ENCODE results near the gene ENOX2.

Gene ENOX2

GRCh38 chrX:130861462-130861861 is 41.5 kb downstream of the ENOX2 start:
- H3K27me3 Mint-ChIP-seq = no peaks in the 10 kb centered on the region
- H3K9me3 Mint-ChIP-seq = no peaks in the 10 kb centered on the region
- H3K36me3 Mint-ChIP-seq = no peaks in the 10 kb centered on the region
- H3K4me3 Mint-ChIP-seq = no peak overlapping the region
- DNase-seq (ENCODE audit: low spot score in 2 of 2) (no peak), ATAC-seq (ENCODE audit: low read depth) (no peak)
- H3K27ac Mint-ChIP-seq = no peak overlapping the region
- H3K4me1 Mint-ChIP-seq = peaks cover 5% of the 10 kb centered on the region

DNA sequence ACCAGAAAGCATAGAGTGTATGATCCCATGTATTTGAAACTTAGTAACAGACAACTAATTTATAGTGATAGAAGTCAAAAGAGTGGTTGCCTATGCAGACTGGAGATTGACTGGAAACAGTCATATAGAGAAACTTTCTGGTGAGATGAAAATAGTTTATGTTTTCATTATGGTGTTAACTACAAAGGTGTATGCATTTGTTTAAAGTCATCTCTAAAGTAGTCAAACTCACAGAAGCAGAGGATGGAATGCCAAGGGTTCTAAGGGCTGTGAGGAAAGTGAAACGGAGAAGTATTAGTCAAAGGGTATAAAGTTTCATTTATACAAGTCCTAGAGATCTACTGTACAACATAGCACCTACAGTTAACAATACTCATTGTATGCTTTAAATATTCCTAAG is 45.8 kb downstream of the ENOX2 start:
- ATAC-seq (ENCODE audit: low read depth) = no peak

GRCh38 chrX:130851569-130851968 is 51.4 kb downstream of the ENOX2 start:
- ATAC-seq (ENCODE audit: low read depth) (no peak), DNase-seq (ENCODE audit: low spot score in 2 of 2) (no peak)
- peaks cover 11% of the 10 kb centered on the region for H3K4me1 Mint-ChIP-seq
- no peak overlapping the region for H3K27ac Mint-ChIP-seq
- no peaks in the 10 kb centered on the region for H3K27me3 Mint-ChIP-seq
- H3K36me3 Mint-ChIP-seq = peaks cover 6% of the 10 kb centered on the region
- no peaks in the 10 kb centered on the region for H3K9me3 Mint-ChIP-seq
- no peak overlapping the region for H3K4me3 Mint-ChIP-seq

More for the DNA sequence above, 45.8 kb downstream of the ENOX2 start:
- Mint-ChIP-seq H3K4me1 (no peaks in the 10 kb centered on the region), H3K4me3 (no peak overlapping the region), H3K27me3 (no peaks in the 10 kb centered on the region), H3K9me3 (no peaks in the 10 kb centered on the region), H3K27ac (no peak overlapping the region), H3K36me3 (peaks cover 6% of the 10 kb centered on the region)
- no peak for DNase-seq (ENCODE audit: low spot score in 2 of 2)

- ATAC-seq (ENCODE audit: low read depth) (no peak), DNase-seq (ENCODE audit: low spot score in 2 of 2) (no peak)
- Mint-ChIP-seq H3K27ac (no peak overlapping the region), H3K9me3 (no peaks in the 10 kb centered on the region), H3K36me3 (peaks cover 2% of the 10 kb centered on the region), H3K27me3 (no peaks in the 10 kb centered on the region), H3K4me1 (peaks cover 11% of the 10 kb centered on the region), H3K4me3 (peak overlapping the region; percentile 42)
Measured at GRCh38 chrX:130848763-130849162, 54.2 kb downstream of the ENOX2 start.

GRCh38 chrX:130846746-130847145 is 56.3 kb downstream of the ENOX2 start:
- no peak for ATAC-seq (ENCODE audit: low read depth)
- Mint-ChIP-seq H3K4me3 (no peak overlapping the region), H3K9me3 (no peaks in the 10 kb centered on the region), H3K4me1 (peaks cover 11% of the 10 kb centered on the region), H3K36me3 (peaks cover 2% of the 10 kb centered on the region), H3K27me3 (no peaks in the 10 kb centered on the region), H3K27ac (no peak overlapping the region)
- no peak for DNase-seq (ENCODE audit: low spot score in 2 of 2)

DNA sequence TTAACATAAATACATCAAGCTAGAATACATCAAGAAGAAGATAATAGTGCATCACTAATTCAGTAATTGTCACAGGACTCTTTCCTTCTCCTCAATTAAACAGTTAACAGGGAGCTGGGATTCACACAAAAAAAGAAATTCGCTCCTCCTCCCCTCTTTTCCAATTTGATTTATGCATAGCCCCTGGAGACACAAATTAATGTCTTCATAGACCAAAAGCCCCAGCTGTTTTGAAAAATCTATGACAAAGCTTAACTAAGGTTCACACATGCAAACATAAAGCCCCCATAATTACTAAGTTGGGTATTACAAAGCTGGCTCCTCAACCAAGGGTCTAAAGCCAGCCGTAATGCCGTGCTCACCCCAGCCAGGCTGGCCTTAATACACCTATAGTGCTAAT is 61.2 kb downstream of the ENOX2 start:
- Mint-ChIP-seq H3K27me3 (no peaks in the 10 kb centered on the region), H3K4me1 (no peaks in the 10 kb centered on the region), H3K27ac (no peak overlapping the region), H3K4me3 (no peak overlapping the region), H3K9me3 (no peaks in the 10 kb centered on the region), H3K36me3 (peaks cover 2% of the 10 kb centered on the region)
- no peak for ATAC-seq (ENCODE audit: low read depth)
- no peak for DNase-seq (ENCODE audit: low spot score in 2 of 2)

DNA sequence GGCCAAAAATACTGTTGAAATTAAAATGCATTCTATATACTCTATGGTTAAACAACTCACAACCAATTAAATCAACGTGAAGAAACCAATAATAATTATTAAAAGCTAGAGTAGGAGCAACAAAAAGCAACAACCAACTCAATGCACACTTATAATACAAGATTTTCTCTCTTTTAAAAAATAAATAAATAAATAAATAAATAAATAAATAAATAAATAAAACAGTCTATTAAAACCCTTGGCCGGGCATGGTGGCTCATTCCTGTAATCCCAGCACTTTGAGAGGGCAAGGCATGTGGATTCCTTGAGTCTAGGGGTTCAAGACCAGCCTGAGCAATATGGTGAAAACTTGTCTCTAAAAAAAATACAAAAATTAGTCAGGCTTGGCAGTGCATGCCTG is 62.7 kb downstream of the ENOX2 start:
- Mint-ChIP-seq H3K27ac (no peak overlapping the region), H3K4me1 (no peaks in the 10 kb centered on the region), H3K4me3 (no peak overlapping the region), H3K36me3 (peaks cover 2% of the 10 kb centered on the region), H3K9me3 (no peaks in the 10 kb centered on the region), H3K27me3 (no peaks in the 10 kb centered on the region)
- ATAC-seq (ENCODE audit: low read depth) (no peak), DNase-seq (ENCODE audit: low spot score in 2 of 2) (no peak)

GRCh38 chrX:130836447-130836846 is 66.6 kb downstream of the ENOX2 start:
- H3K4me1 Mint-ChIP-seq = peaks cover 17% of the 10 kb centered on the region
- H3K36me3 Mint-ChIP-seq = no peaks in the 10 kb centered on the region
- peak overlapping the region; percentile 63 for H3K27ac Mint-ChIP-seq
- ATAC-seq (ENCODE audit: low read depth) = peak; percentile 66
- no peak for DNase-seq (ENCODE audit: low spot score in 2 of 2)
- no peaks in the 10 kb centered on the region for H3K27me3 Mint-ChIP-seq
- H3K9me3 Mint-ChIP-seq = no peaks in the 10 kb centered on the region
- no peak overlapping the region for H3K4me3 Mint-ChIP-seq

- no peak overlapping the region for H3K4me3 Mint-ChIP-seq
- H3K36me3 Mint-ChIP-seq = no peaks in the 10 kb centered on the region
- ATAC-seq (ENCODE audit: low read depth) (no peak), DNase-seq (ENCODE audit: low spot score in 2 of 2) (no peak)
- H3K27me3 Mint-ChIP-seq = no peaks in the 10 kb centered on the region
- no peak overlapping the region for H3K27ac Mint-ChIP-seq
- no peaks in the 10 kb centered on the region for H3K9me3 Mint-ChIP-seq
- peaks cover 26% of the 10 kb centered on the region for H3K4me1 Mint-ChIP-seq
Measured at GRCh38 chrX:130834830-130835229, 68.2 kb downstream of the ENOX2 start.

- peak; percentile 35 for ATAC-seq (ENCODE audit: low read depth)
Measured at GRCh38 chrX:130834149-130834548, 68.9 kb downstream of the ENOX2 start.

DNA sequence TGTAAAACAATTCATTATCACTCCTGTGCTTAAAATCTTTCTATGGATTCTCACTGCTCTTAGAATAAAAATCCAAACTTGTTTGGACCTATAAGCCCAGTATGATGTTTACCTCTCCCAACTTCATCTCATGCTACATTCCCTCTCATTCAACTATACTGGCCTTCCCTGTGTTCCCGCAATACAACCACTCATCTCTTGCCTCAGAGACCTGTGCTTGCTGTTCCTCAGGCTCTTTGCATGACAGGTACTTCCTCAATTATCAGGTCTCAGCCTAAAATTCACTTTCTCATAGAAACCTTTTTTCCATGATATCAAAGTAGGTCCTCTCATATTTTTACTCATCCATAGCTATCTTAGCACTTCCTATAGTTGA is 71.7 kb downstream of the ENOX2 start:
- DNase-seq (ENCODE audit: low spot score in 2 of 2) (no peak), ATAC-seq (ENCODE audit: low read depth) (no peak)
- Mint-ChIP-seq H3K27me3 (no peaks in the 10 kb centered on the region), H3K36me3 (peaks cover 2% of the 10 kb centered on the region), H3K9me3 (no peaks in the 10 kb centered on the region), H3K4me3 (no peak overlapping the region), H3K27ac (peak overlapping the region; percentile 52), H3K4me1 (peaks cover 26% of the 10 kb centered on the region)

More at GRCh38 chrX:130834149-130834548, 68.9 kb downstream of the ENOX2 start:
- Mint-ChIP-seq H3K27ac (peak overlapping the region; percentile 71), H3K27me3 (no peaks in the 10 kb centered on the region), H3K4me1 (peaks cover 26% of the 10 kb centered on the region), H3K9me3 (no peaks in the 10 kb centered on the region), H3K36me3 (no peaks in the 10 kb centered on the region), H3K4me3 (peak overlapping the region; percentile 53)
- DNase-seq (ENCODE audit: low spot score in 2 of 2) = no peak

GRCh38 chrX:130830599-130831346 is 72.2 kb downstream of the ENOX2 start:
- Mint-ChIP-seq H3K27ac (peak overlapping the region; percentile 52), H3K4me1 (peaks cover 26% of the 10 kb centered on the region), H3K36me3 (peaks cover 2% of the 10 kb centered on the region), H3K9me3 (no peaks in the 10 kb centered on the region), H3K27me3 (no peaks in the 10 kb centered on the region), H3K4me3 (no peak overlapping the region)
- ATAC-seq (ENCODE audit: low read depth) (no peak), DNase-seq (ENCODE audit: low spot score in 2 of 2) (no peak)

GRCh38 chrX:130829526-130830515 is 73.2 kb downstream of the ENOX2 start:
- Mint-ChIP-seq H3K36me3 (peaks cover 2% of the 10 kb centered on the region), H3K4me1 (peaks cover 26% of the 10 kb centered on the region)
- DNase-seq (ENCODE audit: low spot score in 2 of 2) = no peak

DNA sequence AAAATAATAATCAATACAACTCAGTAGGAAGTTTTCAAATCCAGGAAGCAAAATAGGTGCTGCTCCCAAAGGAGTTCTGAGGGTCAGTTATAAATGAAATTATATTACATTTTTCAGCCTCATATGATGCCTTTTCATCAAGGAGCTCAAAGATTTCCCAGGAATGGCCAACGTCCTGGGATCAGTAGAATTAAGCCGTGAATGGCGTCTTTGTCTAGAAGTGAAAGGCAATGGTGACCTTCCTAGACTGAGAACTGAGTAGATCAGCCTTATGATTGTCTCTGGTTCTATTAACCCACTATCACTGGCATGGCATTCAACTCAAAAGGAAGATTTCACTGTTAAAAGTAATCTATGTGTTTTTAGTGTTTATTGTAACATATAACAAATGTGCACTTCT is 74.4 kb downstream of the ENOX2 start:
- Mint-ChIP-seq H3K27ac (no peak overlapping the region), H3K36me3 (peaks cover 2% of the 10 kb centered on the region), H3K9me3 (no peaks in the 10 kb centered on the region), H3K4me3 (no peak overlapping the region), H3K4me1 (peaks cover 22% of the 10 kb centered on the region), H3K27me3 (no peaks in the 10 kb centered on the region)
- DNase-seq (ENCODE audit: low spot score in 2 of 2) (no peak), ATAC-seq (ENCODE audit: low read depth) (no peak)

More at GRCh38 chrX:130829526-130830515, 73.2 kb downstream of the ENOX2 start:
- Mint-ChIP-seq H3K9me3 (no peaks in the 10 kb centered on the region), H3K27ac (no peak overlapping the region), H3K4me3 (no peak overlapping the region), H3K27me3 (no peaks in the 10 kb centered on the region)
- ATAC-seq (ENCODE audit: low read depth) = no peak
